Parathyroid adenoma (tissue), 2 donors: Measurements from ENCODE around the gene CLCN5.

Source experiments
- H2AFZ ChIP-seq: fragments of 300-600 bp; sonication (generic); one replicate; pipeline ENCODE4 v1.7.0; 2017; ENCODE audit warnings: antibody characterized with exemption, mild to moderate bottlenecking
- H3K27ac ChIP-seq: fragments of 300-600 bp; sonication (generic); one replicate; pipeline ENCODE4 v1.7.0; 2017
- H3K27me3 ChIP-seq: fragments of 300-600 bp; sonication (generic); one replicate; pipeline ENCODE4 v1.7.0; 2017; ENCODE audit warnings: low read length; ENCODE audit not compliant: control insufficient read depth, insufficient read depth
- H3K36me3 ChIP-seq: fragments of 300-600 bp; sonication (generic); one replicate; pipeline ENCODE4 v1.7.0; 2017; ENCODE audit warnings: low read length; ENCODE audit not compliant: control insufficient read depth, insufficient read depth
- H3K4me1 ChIP-seq: fragments of 300-600 bp; sonication (generic); one replicate; pipeline ENCODE4 v1.7.0; 2017; ENCODE audit warnings: control low read depth
- H3K4me2 ChIP-seq: fragments of 300-600 bp; sonication (generic); one replicate; pipeline ENCODE4 v1.7.0; 2017; ENCODE audit warnings: low read length
- H3K4me3 ChIP-seq: fragments of 300-600 bp; sonication (generic); one replicate; pipeline ENCODE4 v1.7.0; 2017; ENCODE audit warnings: low read depth, low read length
- H3K79me2 ChIP-seq: fragments of 300-600 bp; sonication (generic); one replicate; pipeline ENCODE4 v1.7.0; 2017; ENCODE audit warnings: control low read depth
- H3K9ac ChIP-seq: fragments of 300-600 bp; sonication (generic); one replicate; pipeline ENCODE4 v1.7.0; 2017; ENCODE audit warnings: mild to moderate bottlenecking
- H3K9me3 ChIP-seq: fragments of 300-600 bp; sonication (generic); one replicate; pipeline ENCODE4 v1.7.0; 2017; ENCODE audit warnings: low read length; ENCODE audit not compliant: control insufficient read depth
- TF ChIP-seq, protein P1 (sequence below): fragments of 300-600 bp; sonication (generic); IDR thresholded peaks from one replicate; pipeline ENCODE4 v1.7.0; 2017; ENCODE audit warnings: antibody characterized with exemption, mild to moderate bottlenecking
- donor health status: primary hyperparathyroidism.

The CLCN5 gene

GRCh38 chrX:49996474-49996873, 74.1 kb downstream of the CLCN5 start:
- no peak overlapping the region for H3K9ac ChIP-seq
- no peak overlapping the region for H3K4me2 ChIP-seq
- no peaks in the 10 kb centered on the region for H3K27me3 ChIP-seq
- TF ChIP-seq, protein P1, sequence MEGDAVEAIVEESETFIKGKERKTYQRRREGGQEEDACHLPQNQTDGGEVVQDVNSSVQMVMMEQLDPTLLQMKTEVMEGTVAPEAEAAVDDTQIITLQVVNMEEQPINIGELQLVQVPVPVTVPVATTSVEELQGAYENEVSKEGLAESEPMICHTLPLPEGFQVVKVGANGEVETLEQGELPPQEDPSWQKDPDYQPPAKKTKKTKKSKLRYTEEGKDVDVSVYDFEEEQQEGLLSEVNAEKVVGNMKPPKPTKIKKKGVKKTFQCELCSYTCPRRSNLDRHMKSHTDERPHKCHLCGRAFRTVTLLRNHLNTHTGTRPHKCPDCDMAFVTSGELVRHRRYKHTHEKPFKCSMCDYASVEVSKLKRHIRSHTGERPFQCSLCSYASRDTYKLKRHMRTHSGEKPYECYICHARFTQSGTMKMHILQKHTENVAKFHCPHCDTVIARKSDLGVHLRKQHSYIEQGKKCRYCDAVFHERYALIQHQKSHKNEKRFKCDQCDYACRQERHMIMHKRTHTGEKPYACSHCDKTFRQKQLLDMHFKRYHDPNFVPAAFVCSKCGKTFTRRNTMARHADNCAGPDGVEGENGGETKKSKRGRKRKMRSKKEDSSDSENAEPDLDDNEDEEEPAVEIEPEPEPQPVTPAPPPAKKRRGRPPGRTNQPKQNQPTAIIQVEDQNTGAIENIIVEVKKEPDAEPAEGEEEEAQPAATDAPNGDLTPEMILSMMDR = no peak
- no peak overlapping the region for H3K4me3 ChIP-seq
- H3K79me2 ChIP-seq = no peaks in the 10 kb centered on the region
- H3K36me3 ChIP-seq = no peaks in the 10 kb centered on the region
- H3K4me1 ChIP-seq = no peaks in the 10 kb centered on the region
- no peak overlapping the region for H3K27ac ChIP-seq
- H3K9me3 ChIP-seq = no peaks in the 10 kb centered on the region
- H2AFZ ChIP-seq = no peak overlapping the region

DNA sequence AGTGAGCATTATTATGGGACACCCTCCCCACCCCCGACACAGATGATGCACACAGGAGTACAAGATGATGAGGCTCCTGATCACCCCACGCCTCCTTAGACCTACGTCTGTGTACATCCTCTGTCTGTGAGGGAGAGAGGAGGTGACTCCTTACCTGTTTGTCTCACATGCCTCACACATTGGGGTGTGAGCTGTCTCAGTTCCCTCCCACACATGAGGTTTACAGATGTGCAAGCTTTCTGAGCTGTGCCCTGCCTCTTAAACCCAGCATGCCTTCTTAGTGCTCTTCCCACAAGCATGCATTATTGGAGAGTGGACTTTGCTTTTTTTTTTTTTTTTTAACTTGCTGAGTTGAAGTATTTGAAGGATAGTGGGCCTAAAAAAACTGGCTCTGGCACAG, 76.7 kb downstream of the CLCN5 start:
- no peaks in the 10 kb centered on the region for H3K36me3 ChIP-seq
- no peaks in the 10 kb centered on the region for H3K9me3 ChIP-seq
- no peaks in the 10 kb centered on the region for H3K79me2 ChIP-seq
- H3K9ac ChIP-seq = no peak overlapping the region
- H3K4me2 ChIP-seq = no peak overlapping the region
- H3K27me3 ChIP-seq = no peaks in the 10 kb centered on the region
- no peak overlapping the region for H3K4me3 ChIP-seq
- no peak overlapping the region for H2AFZ ChIP-seq
- TF ChIP-seq, protein P1 = no peak
- H3K27ac ChIP-seq = no peak overlapping the region
- H3K4me1 ChIP-seq = no peaks in the 10 kb centered on the region

DNA sequence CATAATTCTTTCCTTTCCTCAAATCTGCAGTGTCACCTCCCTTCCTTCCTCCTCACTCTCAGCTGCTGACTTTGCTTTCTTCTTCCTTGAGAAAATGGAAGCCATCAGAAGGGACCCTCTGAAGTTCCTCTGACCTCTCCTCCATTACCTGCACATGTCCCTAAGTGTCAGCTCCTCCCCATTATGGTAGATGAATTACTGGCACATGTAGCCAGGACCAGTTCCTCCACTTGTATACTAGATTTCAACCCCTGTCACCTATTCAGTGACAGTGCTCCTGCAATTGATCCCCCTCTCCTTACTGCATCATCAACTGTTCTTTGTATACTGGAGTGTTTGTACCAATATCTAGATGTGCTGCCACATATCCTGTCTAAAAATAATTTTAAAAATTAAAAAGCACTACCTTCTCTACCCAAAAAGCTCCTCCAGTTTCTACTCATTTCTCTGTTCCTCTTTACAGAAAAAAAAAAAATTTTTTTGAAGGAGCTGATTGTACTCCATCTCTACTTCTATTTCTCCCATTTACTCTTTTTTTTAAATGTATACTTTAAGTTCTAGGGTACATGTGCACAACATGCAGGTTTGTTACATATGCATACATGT, 78.6 kb downstream of the CLCN5 start:
- Histone ChIP-seq H3K27ac (no peak overlapping the region), H3K9me3 (no peaks in the 10 kb centered on the region), H3K4me1 (no peaks in the 10 kb centered on the region), H3K4me3 (no peak overlapping the region), H3K36me3 (no peaks in the 10 kb centered on the region), H3K27me3 (no peaks in the 10 kb centered on the region), H3K79me2 (no peaks in the 10 kb centered on the region), H3K4me2 (no peak overlapping the region), H2AFZ (no peak overlapping the region), H3K9ac (no peak overlapping the region)
- TF ChIP-seq, protein P1 = no peak

- Histone ChIP-seq H3K9ac (no peak overlapping the region), H3K4me3 (no peak overlapping the region), H3K4me1 (no peaks in the 10 kb centered on the region), H3K4me2 (no peak overlapping the region), H3K9me3 (no peaks in the 10 kb centered on the region), H3K27ac (no peak overlapping the region), H3K79me2 (no peaks in the 10 kb centered on the region), H3K27me3 (no peaks in the 10 kb centered on the region), H3K36me3 (no peaks in the 10 kb centered on the region), H2AFZ (no peak overlapping the region)
- TF ChIP-seq, protein P1 = no peak
Measured at GRCh38 chrX:50002067-50002714, 79.8 kb downstream of the CLCN5 start.

- no peaks in the 10 kb centered on the region for H3K27me3 ChIP-seq
Measured at GRCh38 chrX:50003467-50003866, 81.1 kb downstream of the CLCN5 start.

More at GRCh38 chrX:50003467-50003866, 81.1 kb downstream of the CLCN5 start:
- Histone ChIP-seq H3K9me3 (no peaks in the 10 kb centered on the region), H3K36me3 (no peaks in the 10 kb centered on the region), H3K9ac (no peak overlapping the region), H3K27ac (no peak overlapping the region), H3K4me1 (no peaks in the 10 kb centered on the region), H3K79me2 (no peaks in the 10 kb centered on the region), H3K4me2 (no peak overlapping the region), H3K4me3 (no peak overlapping the region), H2AFZ (no peak overlapping the region)
- TF ChIP-seq, protein P1 = no peak
